Measurements from ENCODE around the gene SEMA4D.

DNA sequence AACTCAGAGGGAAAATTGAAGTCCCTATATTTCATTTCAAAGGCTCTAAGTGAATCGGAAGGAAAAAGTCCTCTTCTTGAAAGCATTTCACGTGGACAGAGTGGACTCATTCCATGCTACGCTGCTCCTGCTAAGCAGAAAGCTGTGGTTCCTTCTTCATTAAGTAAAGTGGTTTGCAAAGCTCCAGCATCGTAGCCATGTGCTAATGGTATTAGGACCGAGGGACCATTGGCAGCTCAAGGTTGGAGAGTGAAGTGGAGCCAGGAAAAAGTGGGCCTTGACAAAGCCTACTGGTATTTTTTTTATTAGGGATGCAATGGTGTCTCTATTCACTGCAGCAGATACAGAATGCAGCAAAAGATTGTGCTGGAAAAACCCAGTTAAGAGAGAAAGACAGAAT lies 16.4 kb upstream of the SEMA4D start:
- TF ChIP-seq, protein P1, sequence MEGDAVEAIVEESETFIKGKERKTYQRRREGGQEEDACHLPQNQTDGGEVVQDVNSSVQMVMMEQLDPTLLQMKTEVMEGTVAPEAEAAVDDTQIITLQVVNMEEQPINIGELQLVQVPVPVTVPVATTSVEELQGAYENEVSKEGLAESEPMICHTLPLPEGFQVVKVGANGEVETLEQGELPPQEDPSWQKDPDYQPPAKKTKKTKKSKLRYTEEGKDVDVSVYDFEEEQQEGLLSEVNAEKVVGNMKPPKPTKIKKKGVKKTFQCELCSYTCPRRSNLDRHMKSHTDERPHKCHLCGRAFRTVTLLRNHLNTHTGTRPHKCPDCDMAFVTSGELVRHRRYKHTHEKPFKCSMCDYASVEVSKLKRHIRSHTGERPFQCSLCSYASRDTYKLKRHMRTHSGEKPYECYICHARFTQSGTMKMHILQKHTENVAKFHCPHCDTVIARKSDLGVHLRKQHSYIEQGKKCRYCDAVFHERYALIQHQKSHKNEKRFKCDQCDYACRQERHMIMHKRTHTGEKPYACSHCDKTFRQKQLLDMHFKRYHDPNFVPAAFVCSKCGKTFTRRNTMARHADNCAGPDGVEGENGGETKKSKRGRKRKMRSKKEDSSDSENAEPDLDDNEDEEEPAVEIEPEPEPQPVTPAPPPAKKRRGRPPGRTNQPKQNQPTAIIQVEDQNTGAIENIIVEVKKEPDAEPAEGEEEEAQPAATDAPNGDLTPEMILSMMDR (IDR thresholded peaks at IDR 0.05; ENCODE audit: insufficient read depth, low read length): no peak
- TF ChIP-seq POLR2AphosphoS5 (IDR thresholded peaks at IDR 0.05; ENCODE audit: low read depth) (no peak), REST (IDR thresholded peaks at IDR 0.05; ENCODE audit: insufficient replicate concordance, low read depth) (no peak), GABPA (IDR thresholded peaks at IDR 0.05; ENCODE audit: low read depth) (no peak), SPI1 (IDR thresholded peaks at IDR 0.05; ENCODE audit: borderline replicate concordance, low read depth) (no peak)

All from HL-60 (cell line).